Skeletal muscle satellite cell (primary cell): ENCODE data around the gene HAGH.

Source experiments
- H3K27me3 ChIP-seq: 2 replicates; pipeline ENCODE4 v1.7.0; 2013; ENCODE audit warnings: low read length; ENCODE audit not compliant: control insufficient read depth, insufficient read depth
- H3K36me3 ChIP-seq: 2 replicates; pipeline ENCODE4 v1.7.0; 2013; ENCODE audit warnings: mild to moderate bottlenecking, control low read depth, low read length; ENCODE audit not compliant: insufficient read depth
- H3K4me1 ChIP-seq: 2 replicates; pipeline ENCODE4 v1.7.0; 2013; ENCODE audit warnings: low read length; ENCODE audit not compliant: control insufficient read depth, insufficient read depth
- H3K4me2 ChIP-seq: 2 replicates; pipeline ENCODE4 v1.7.0; 2013; ENCODE audit warnings: mild to moderate bottlenecking, low read length
- H3K4me3 ChIP-seq: 2 replicates; pipeline ENCODE4 v1.7.0; 2013; ENCODE audit warnings: low read length
- H3K9ac ChIP-seq: 2 replicates; pipeline ENCODE4 v1.7.0; 2013; ENCODE audit warnings: mild to moderate bottlenecking, low read depth, low read length, moderate library complexity
- H3K9me3 ChIP-seq: replicated peaks from 2 replicates; pipeline ENCODE4 v1.7.0; 2013; ENCODE audit warnings: mild to moderate bottlenecking, control low read depth, low read length

Gene HAGH

DNA sequence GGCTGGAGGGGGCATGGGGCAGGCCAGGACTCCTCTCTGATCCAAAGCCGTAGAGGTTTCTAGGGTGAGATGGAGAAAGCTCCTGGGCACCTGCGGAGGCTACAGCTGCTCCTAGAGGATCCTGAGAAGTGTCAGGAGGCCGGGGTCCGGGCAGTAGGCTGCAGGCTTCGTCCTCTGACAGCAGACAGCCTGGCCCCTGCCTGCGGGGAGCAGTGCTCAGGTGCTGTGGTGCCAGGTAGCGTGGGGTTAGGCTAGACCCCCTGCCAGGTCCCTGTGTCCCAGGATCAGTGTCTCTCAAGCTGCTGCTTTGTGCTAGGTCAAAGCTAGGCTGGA is 52.2 kb downstream of the HAGH start:
- Histone ChIP-seq H3K4me3 (peak overlapping the region; percentile 92), H3K27me3 (no peaks in the 10 kb centered on the region), H3K9me3 (no peaks in the 10 kb centered on the region), H3K36me3 (peaks cover 31% of the 10 kb centered on the region), H3K4me2 (peak overlapping the region; percentile 85), H3K9ac (peak overlapping the region; percentile 98), H3K4me1 (peaks cover 32% of the 10 kb centered on the region)

DNA sequence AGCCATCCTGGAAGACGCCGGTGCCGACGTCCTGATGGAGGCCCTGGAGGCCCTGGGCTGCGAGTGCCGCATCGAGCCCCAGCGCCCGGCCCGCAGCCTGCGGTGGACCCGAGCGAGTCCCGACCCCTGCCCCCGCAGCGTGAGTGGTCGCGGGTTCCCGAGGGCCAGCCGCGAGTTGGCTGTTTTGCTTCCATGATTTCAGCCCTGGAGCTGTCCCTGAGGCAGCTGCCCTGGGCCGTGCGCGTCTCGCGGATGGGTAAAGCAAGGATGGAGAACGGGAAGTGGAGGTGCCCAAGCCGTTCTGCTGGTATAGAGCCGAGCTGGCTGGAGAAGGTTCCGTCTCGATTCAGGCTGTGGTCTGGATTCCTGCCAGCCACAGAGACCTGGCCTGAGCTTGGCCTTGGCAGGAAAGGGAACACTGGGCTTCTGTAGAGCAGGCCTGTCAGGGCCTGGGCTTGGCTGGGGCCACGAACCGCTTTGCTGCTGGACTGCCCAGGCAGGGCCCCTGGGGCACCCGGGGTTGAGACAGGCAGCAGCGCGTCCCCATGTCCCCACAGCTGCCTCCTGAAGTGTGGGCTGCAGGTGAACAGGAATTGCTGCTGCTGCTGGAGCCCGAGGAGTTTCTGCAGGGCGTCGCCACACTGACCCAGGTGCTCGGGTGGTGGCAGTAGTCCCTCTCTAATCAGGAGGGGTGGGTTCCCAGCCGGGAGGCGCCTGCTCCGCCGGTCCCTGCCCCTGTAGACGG is 52.8 kb downstream of the HAGH start:
- Histone ChIP-seq H3K4me2 (peak overlapping the region; percentile 85), H3K27me3 (no peaks in the 10 kb centered on the region), H3K9me3 (no peaks in the 10 kb centered on the region), H3K4me3 (peak overlapping the region; percentile 92), H3K9ac (peak overlapping the region; percentile 98), H3K36me3 (peaks cover 37% of the 10 kb centered on the region), H3K4me1 (peaks cover 32% of the 10 kb centered on the region)

- Histone ChIP-seq H3K36me3 (peaks cover 42% of the 10 kb centered on the region), H3K9me3 (no peaks in the 10 kb centered on the region), H3K4me3 (peak within 1 kb of the TSS; percentile 92), H3K9ac (peak within 1 kb of the TSS; percentile 98), H3K4me2 (peak within 1 kb of the TSS; percentile 85), H3K4me1 (peaks cover 32% of the 10 kb centered on the region), H3K27me3 (no peaks in the 10 kb centered on the region)
These were observed 53.5 kb downstream of the HAGH start, which contains the start of gene MRPS34 for GRCh38 chr16:1772908-1773702. MRPS34 (minus strand) TSS chr16:1773134; CDS start chr16:1773119, 15 bp downstream.

GRCh38 chr16:1772362-1772907 is 54.2 kb downstream of the HAGH start, which contains the start of gene EME2:
EME2 (plus strand) TSS chr16:1772810; CDS start chr16:1773228, 418 bp downstream.
- peak within 1 kb of the TSS; percentile 92 for H3K4me3 ChIP-seq
- peaks cover 42% of the 10 kb centered on the region for H3K36me3 ChIP-seq
- H3K4me1 ChIP-seq, result peaks cover 32% of the 10 kb centered on the region
- peak within 1 kb of the TSS; percentile 85 for H3K4me2 ChIP-seq
- no peaks in the 10 kb centered on the region for H3K27me3 ChIP-seq
- no peaks in the 10 kb centered on the region for H3K9me3 ChIP-seq
- H3K9ac ChIP-seq, result peak within 1 kb of the TSS; percentile 98

DNA sequence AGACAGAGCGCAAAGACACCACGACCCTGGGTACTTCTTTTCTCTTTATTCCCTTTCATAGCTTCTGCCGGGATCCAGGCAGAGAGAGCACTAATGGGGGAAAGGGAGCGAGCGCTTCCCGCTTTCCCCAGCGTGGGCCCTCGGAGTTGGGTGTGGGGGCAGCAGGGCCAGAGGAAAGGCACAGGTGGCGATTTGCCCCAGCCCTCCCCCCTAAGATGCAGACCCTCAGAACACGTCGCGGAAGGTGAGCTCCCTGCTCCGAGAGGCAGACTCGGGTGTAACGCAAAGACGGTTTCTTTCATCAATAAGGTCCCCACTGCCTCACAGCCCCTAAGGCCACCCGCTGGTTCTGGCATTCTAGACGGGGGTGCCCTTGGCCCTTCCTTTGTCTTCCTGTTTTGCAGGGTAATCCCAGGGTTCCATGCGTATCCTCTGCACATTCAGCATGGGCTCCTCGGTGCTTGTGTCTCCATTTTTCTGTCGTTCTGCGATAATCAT is 54.7 kb downstream of the HAGH start:
- Histone ChIP-seq H3K4me1 (peaks cover 32% of the 10 kb centered on the region), H3K4me2 (peak overlapping the region; percentile 85), H3K9ac (peak overlapping the region; percentile 98), H3K27me3 (no peaks in the 10 kb centered on the region), H3K9me3 (no peaks in the 10 kb centered on the region), H3K4me3 (peak overlapping the region; percentile 92), H3K36me3 (peaks cover 42% of the 10 kb centered on the region)

GRCh38 chr16:1771188-1771863 is 55.3 kb downstream of the HAGH start, which contains the start of gene NME3:
NME3 (minus strand) TSS chr16:1771543; CDS start chr16:1771534, 9 bp downstream.
- Histone ChIP-seq H3K36me3 (peaks cover 42% of the 10 kb centered on the region), H3K4me3 (peak within 1 kb of the TSS; percentile 92), H3K9ac (peak within 1 kb of the TSS; percentile 98), H3K9me3 (no peaks in the 10 kb centered on the region), H3K4me1 (peaks cover 32% of the 10 kb centered on the region), H3K4me2 (peak within 1 kb of the TSS; percentile 85), H3K27me3 (no peaks in the 10 kb centered on the region)

DNA sequence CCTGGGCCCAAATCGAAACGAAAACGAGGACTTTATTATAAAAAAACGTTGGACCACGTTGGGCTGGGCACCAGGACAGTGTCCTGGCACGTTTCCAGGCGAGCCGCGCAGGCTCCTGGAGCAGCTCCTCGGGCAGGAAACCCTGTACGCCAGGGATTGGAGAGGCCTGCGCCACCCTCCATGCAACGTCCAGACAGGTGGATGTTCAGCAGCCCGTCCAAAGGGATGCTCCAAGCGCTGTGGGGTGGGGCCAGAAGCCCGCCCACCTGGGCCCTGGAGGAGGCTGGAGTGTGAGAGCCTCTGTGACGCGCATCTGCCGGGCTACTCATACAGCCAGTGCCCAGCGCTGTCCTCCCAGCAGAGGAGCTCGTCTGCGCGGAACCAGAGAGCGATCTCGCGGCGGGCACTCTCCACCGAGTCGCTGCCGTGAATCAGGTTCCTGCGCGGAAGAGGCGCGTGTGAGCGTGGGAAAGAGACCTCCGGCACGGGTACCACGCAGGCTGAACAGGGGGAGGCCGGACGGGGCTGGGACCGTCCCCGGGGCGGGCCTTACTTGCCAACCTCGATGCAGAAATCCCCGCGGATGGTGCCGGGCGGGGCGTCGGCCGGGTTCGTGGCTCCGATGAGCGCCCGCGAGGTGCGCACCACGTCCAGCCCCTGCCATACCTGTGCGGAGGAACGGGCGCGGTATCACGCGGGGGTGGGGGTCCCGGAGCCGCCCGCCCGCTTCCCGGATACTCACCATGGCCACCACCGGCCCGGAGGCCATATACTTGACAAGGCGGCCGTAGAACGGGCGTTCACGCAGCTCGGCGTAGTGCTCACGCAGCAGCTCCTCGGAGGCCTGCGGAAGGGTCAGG is 56.1 kb downstream of the HAGH start:
- no peaks in the 10 kb centered on the region for H3K27me3 ChIP-seq
- peaks cover 44% of the 10 kb centered on the region for H3K36me3 ChIP-seq
- no peaks in the 10 kb centered on the region for H3K9me3 ChIP-seq
- peaks cover 32% of the 10 kb centered on the region for H3K4me1 ChIP-seq
- H3K4me3 ChIP-seq, result peak overlapping the region; percentile 92
- H3K9ac ChIP-seq, result peak overlapping the region; percentile 75
- peak overlapping the region; percentile 85 for H3K4me2 ChIP-seq

- peaks cover 25% of the 10 kb centered on the region for H3K4me1 ChIP-seq
- no peaks in the 10 kb centered on the region for H3K9me3 ChIP-seq
- peak overlapping the region; percentile 92 for H3K4me3 ChIP-seq
- H3K9ac ChIP-seq, result peak overlapping the region; percentile 75
- H3K4me2 ChIP-seq, result peak overlapping the region; percentile 85
- peaks cover 49% of the 10 kb centered on the region for H3K36me3 ChIP-seq
- no peaks in the 10 kb centered on the region for H3K27me3 ChIP-seq
These were observed 57.0 kb downstream of the HAGH start for GRCh38 chr16:1769402-1770300.

DNA sequence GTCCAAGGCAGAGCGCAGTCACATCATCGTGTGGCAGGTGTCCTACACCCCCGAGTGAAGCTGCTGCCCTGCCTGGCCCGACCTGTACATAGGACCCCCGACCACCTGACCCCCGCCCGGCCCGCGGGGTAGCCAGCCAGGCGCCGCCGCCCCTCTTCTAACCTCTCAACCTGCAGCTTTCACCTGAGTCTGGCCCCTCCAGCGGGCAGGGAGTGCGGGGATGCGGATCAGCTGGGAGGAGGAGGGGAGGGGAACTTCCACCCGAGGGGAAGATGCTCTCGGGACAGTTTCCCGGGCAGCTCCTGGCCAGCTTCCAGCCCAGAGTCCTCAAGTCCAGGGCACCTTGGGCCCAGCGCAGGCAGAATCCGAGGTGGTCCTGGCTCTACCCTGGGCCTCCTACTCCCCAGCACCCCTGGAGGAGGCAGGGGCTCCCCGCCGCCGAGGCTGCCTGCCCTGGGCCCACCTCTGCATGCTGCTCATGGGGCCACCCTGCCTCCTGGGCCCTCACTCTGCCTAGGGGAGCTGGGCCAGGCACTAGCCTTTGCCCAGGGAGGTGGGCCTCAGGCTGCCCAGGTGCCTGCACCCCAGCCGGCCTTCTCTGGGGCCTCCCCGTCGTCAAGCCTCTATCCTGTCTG is 57.7 kb downstream of the HAGH start:
- peaks cover 57% of the 10 kb centered on the region for H3K36me3 ChIP-seq
- no peaks in the 10 kb centered on the region for H3K9me3 ChIP-seq
- H3K4me3 ChIP-seq, result no peak overlapping the region
- no peaks in the 10 kb centered on the region for H3K27me3 ChIP-seq
- no peak overlapping the region for H3K9ac ChIP-seq
- H3K4me1 ChIP-seq, result peaks cover 19% of the 10 kb centered on the region
- H3K4me2 ChIP-seq, result no peak overlapping the region
